WTC11 (cell line): ENCODE measurements around the gene FILIP1L. TPM values are rescaled to one million over a fixed set of nuclear protein-coding genes. Genes with fewer than 3 reads are reported as not detected.

Experiments
- ATAC-seq: fragments of 200-7000 bp; cut with Tn5 transposase; 2 replicates; pipeline ENCODE4 v1.10.0; 2021; ENCODE audit warnings: mild to moderate bottlenecking, moderate library complexity
- CTCF ChIA-PET: fragments of 300-600 bp; sonication (Branson Sonifier 250); formaldehyde crosslinking; loops from one replicate; lab custom pipeline; 2021; ENCODE audit warnings: antibody characterized with exemption; lab: Charles Lee
- POLR2A ChIA-PET: fragments of 350-600 bp; sonication (Branson Sonifier 250); formaldehyde crosslinking; loops from one replicate; lab custom pipeline; 2021; ENCODE audit warnings: antibody characterized with exemption; lab: Charles Lee
- DNase-seq: peaks from one replicate; pipeline ENCODE4 v3.0.0; 2021; ENCODE audit warnings: low spot score
- H3K27ac Mint-ChIP-seq: 2 replicates; pipeline ENCODE4 v1.8.0; 2021; ENCODE audit warnings: mixed read lengths
- H3K27me3 Mint-ChIP-seq: 2 replicates; pipeline ENCODE4 v1.8.0; 2021; ENCODE audit warnings: low read depth, mild to moderate bottlenecking, moderate library complexity, mixed read lengths
- H3K36me3 Mint-ChIP-seq: 2 replicates; pipeline ENCODE4 v1.8.0; 2021; ENCODE audit warnings: mixed read lengths
- H3K4me1 Mint-ChIP-seq: 2 replicates; pipeline ENCODE4 v1.8.0; 2022; ENCODE audit warnings: mixed read lengths
- H3K4me3 Mint-ChIP-seq: 2 replicates; pipeline ENCODE4 v1.8.0; 2021; ENCODE audit warnings: mild to moderate bottlenecking, moderate library complexity, mixed read lengths
- H3K9me3 Mint-ChIP-seq: 2 replicates; pipeline ENCODE4 v1.8.0; 2021; ENCODE audit warnings: mixed read lengths
- CDX4 ChIP-seq: fragments of 250-450 bp; sonication (Bioruptor Pico); IDR thresholded peaks from 2 replicates; pipeline ENCODE4 v1.9.0; 2021; ENCODE audit warnings: moderate library complexity, mild to moderate bottlenecking, inconsistent platforms, borderline replicate concordance
- CREB1 ChIP-seq: sonication (generic); formaldehyde crosslinking; IDR thresholded peaks from 2 replicates; pipeline ENCODE4 v1.8.0; 2023; ENCODE audit warnings: mild to moderate bottlenecking, missing genetic modification reagents
- E2F4 ChIP-seq: sonication (generic); formaldehyde crosslinking; IDR thresholded peaks from 2 replicates; pipeline ENCODE4 v1.8.1; 2022; ENCODE audit warnings: low read depth, mild to moderate bottlenecking, moderate library complexity, missing genetic modification reagents, borderline replicate concordance
- NFATC4 ChIP-seq: fragments of 250-450 bp; sonication (Bioruptor Pico); IDR thresholded peaks from 2 replicates; pipeline ENCODE4 v1.9.0; 2021; ENCODE audit warnings: mild to moderate bottlenecking
- NR1H2 ChIP-seq: sonication (generic); formaldehyde crosslinking; IDR thresholded peaks from 2 replicates; pipeline ENCODE4 v1.9.0; 2021; ENCODE audit warnings: mild to moderate bottlenecking, moderate library complexity, missing genetic modification reagents
- PRDM15 ChIP-seq: sonication (generic); formaldehyde crosslinking; IDR thresholded peaks from 2 replicates; pipeline ENCODE4 v1.8.0; 2022; ENCODE audit warnings: missing genetic modification reagents
- RORB ChIP-seq: fragments of 250-450 bp; sonication (Bioruptor Pico); IDR thresholded peaks from 2 replicates; pipeline ENCODE4 v1.9.0; 2021; ENCODE audit warnings: mild to moderate bottlenecking
- SP1 ChIP-seq: sonication (generic); formaldehyde crosslinking; conservative IDR thresholded peaks from 2 replicates; pipeline ENCODE4 v1.8.1; 2022; ENCODE audit warnings: missing genetic modification reagents
- ZBTB21 ChIP-seq: sonication (generic); formaldehyde crosslinking; IDR thresholded peaks from 2 replicates; pipeline ENCODE4 v1.8.1; 2023; ENCODE audit warnings: mild to moderate bottlenecking, missing genetic modification reagents, borderline replicate concordance
- ZNF121 ChIP-seq: sonication (generic); formaldehyde crosslinking; IDR thresholded peaks from 2 replicates; pipeline ENCODE4 v1.8.0; 2023; ENCODE audit warnings: missing genetic modification reagents
- ZNF263 ChIP-seq: sonication (generic); formaldehyde crosslinking; IDR thresholded peaks from 2 replicates; pipeline ENCODE4 v1.8.1; 2022; ENCODE audit warnings: low read depth, mild to moderate bottlenecking, moderate library complexity, missing genetic modification reagents
- ZNF281 ChIP-seq: sonication (generic); formaldehyde crosslinking; IDR thresholded peaks from 2 replicates; pipeline ENCODE4 v1.8.0; 2023; ENCODE audit warnings: mild to moderate bottlenecking, missing genetic modification reagents
- total RNA-seq: library from RNA; stranded (reverse); gene quantifications from 3 replicates; pipeline ENCODE4 v1.2.3, GENCODE V29; 2021

The FILIP1L gene
- total RNA-seq, 1 experiment from 2014 or later: 0.17 TPM

GRCh38 chr3:99910752-99911290 is 203.5 kb downstream of the FILIP1L start (continued):
- TF ChIP-seq ZNF281 (CRISPR knock-in tag) (no peak), E2F4 (CRISPR knock-in tag) (no peak), NFATC4 (CRISPR knock-in tag) (no peak)
- TF ChIP-seq, all 79 proteins: peak for 0

GRCh38 chr3:99909714-99910495 is 204.4 kb downstream of the FILIP1L start:
- H3K36me3 Mint-ChIP-seq: no peaks in the 10 kb centered on the region
- no peaks in the 10 kb centered on the region for H3K9me3 Mint-ChIP-seq
- no peak for ATAC-seq
- DNase-seq: no peak
- no peaks in the 10 kb centered on the region; the same call in 1 of the 2 replicates for H3K27me3 Mint-ChIP-seq
- ChIA-PET POLR2A (no interaction called here), CTCF (interaction anchor here (1.3 to 1.7 kb wide), 3 partner anchors 16 to 78 kb away, joined by 3 to 8 read pairs (median 3); no protein-coding TSS in a partner anchor)
- no peak for TF ChIP-seq RORB (CRISPR knock-in tag)
- no peak for TF ChIP-seq NR1H2 (CRISPR knock-in tag)
- TF ChIP-seq CREB1: no peak
- H3K4me1 Mint-ChIP-seq: peaks cover 41% of the 10 kb centered on the region
- peak overlapping the region; percentile 30; the same call in 1 of the 2 replicates for H3K27ac Mint-ChIP-seq
- H3K4me3 Mint-ChIP-seq: no peak overlapping the region

GRCh38 chr3:99907959-99908544 is 206.2 kb downstream of the FILIP1L start:
- Mint-ChIP-seq H3K36me3 (no peaks in the 10 kb centered on the region), H3K27ac (no peak overlapping the region)
- no peak for TF ChIP-seq ZBTB21 (CRISPR knock-in tag)
- no peak for TF ChIP-seq SP1 (CRISPR knock-in tag)
- no peak for TF ChIP-seq CDX4 (CRISPR knock-in tag)
- no peak for TF ChIP-seq ZNF263 (CRISPR knock-in tag)
- no peak for TF ChIP-seq CREB1
- TF ChIP-seq ZNF121 (CRISPR knock-in tag): no peak
- no peak for TF ChIP-seq PRDM15 (CRISPR knock-in tag)
- TF ChIP-seq, all 79 proteins: peak for 0
- DNase-seq (no peak), ATAC-seq (no peak)
- POLR2A ChIA-PET: no interaction called here
- CTCF ChIA-PET: interaction anchor here (0.6 to 1.5 kb wide), 3 partner anchors 14 to 161 kb away, joined by 3 read pairs; no protein-coding TSS in a partner anchor
- Mint-ChIP-seq H3K9me3 (no peaks in the 10 kb centered on the region), H3K4me3 (no peak overlapping the region), H3K4me1 (peaks cover 38% of the 10 kb centered on the region), H3K27me3 (no peaks in the 10 kb centered on the region)
